GM04503 (cell line): Measurements from ENCODE around the gene EXTL2.
"Not testable (repeated sequence)": the region's sequence is repeated elsewhere in the genome, so short reads cannot be mapped to it uniquely, and the experiment has no call there.

Source experiments
- DNase-seq: peaks from one replicate; pipeline ENCODE4 v3.0.0-alpha.2; 2012; ENCODE audit warnings: low read depth

The EXTL2 gene

GRCh38 chr1:100894603-100895539 lies at the start of gene EXTL2:
Gene EXTL2 (minus strand): TSS chr1:100894842. CDS start chr1:100888757, 6,085 bp downstream.
- peak; percentile 31 for DNase-seq

GRCh38 chr1:100943533-100943932 lies 48.9 kb upstream of the EXTL2 start:
- DNase-seq = no peak

- no peak for DNase-seq
Measured at GRCh38 chr1:100942304-100943046, 47.8 kb upstream of the EXTL2 start.

GRCh38 chr1:100941580-100942216 lies 47.1 kb upstream of the EXTL2 start:
- DNase-seq = no peak

GRCh38 chr1:100941098-100941527 lies 46.5 kb upstream of the EXTL2 start:
- DNase-seq = no peak

- DNase-seq = no peak
Measured at GRCh38 chr1:100936194-100936967, 41.7 kb upstream of the EXTL2 start.

GRCh38 chr1:100933555-100933954 lies 38.9 kb upstream of the EXTL2 start:
- not testable (repeated sequence) for DNase-seq

- no peak for DNase-seq
Measured at GRCh38 chr1:100931716-100932115, 37.1 kb upstream of the EXTL2 start.

- no peak for DNase-seq
Measured at GRCh38 chr1:100930494-100930893, 35.9 kb upstream of the EXTL2 start.

- DNase-seq = no peak
Measured at GRCh38 chr1:100928128-100928527, 33.5 kb upstream of the EXTL2 start.

- DNase-seq = no peak
Measured at GRCh38 chr1:100927276-100927675, 32.6 kb upstream of the EXTL2 start.

GRCh38 chr1:100926240-100926639 lies 31.6 kb upstream of the EXTL2 start:
- DNase-seq = no peak

- no peak for DNase-seq
Measured at GRCh38 chr1:100924991-100925390, 30.3 kb upstream of the EXTL2 start.

GRCh38 chr1:100924212-100924611 lies 29.6 kb upstream of the EXTL2 start:
- DNase-seq = no peak

- no peak for DNase-seq
Measured at GRCh38 chr1:100921110-100921706, 26.6 kb upstream of the EXTL2 start.

- DNase-seq = no peak
Measured at GRCh38 chr1:100912019-100912418, 17.4 kb upstream of the EXTL2 start.

- DNase-seq = no peak
Measured at GRCh38 chr1:100909018-100909417, 14.4 kb upstream of the EXTL2 start.

- no peak for DNase-seq
Measured at GRCh38 chr1:100907887-100908286, 13.2 kb upstream of the EXTL2 start.

GRCh38 chr1:100905181-100905580 lies 10.5 kb upstream of the EXTL2 start:
- no peak for DNase-seq

- DNase-seq = no peak
Measured at GRCh38 chr1:100904528-100904927, 9.9 kb upstream of the EXTL2 start.

GRCh38 chr1:100903777-100904176 lies 9.1 kb upstream of the EXTL2 start:
- DNase-seq = no peak
